A673 (cell line): ENCODE measurements around the gene F2RL3. TPM values are rescaled to one million over a fixed set of nuclear protein-coding genes. Genes with fewer than 3 reads are reported as not detected.

Experiments used
- BruUV-seq: library from RNA; stranded (reverse); fragments of 400-500 nt; replicated peaks from 2 replicates; lab custom pipeline; 2021; lab: Mats Ljungman, UMichigan
- CTCF ChIA-PET: fragments of 300-600 bp; sonication (Branson Sonifier 250); formaldehyde crosslinking; loops from one replicate; lab custom pipeline; 2022; ENCODE audit warnings: antibody characterized with exemption; lab: Charles Lee
- POLR2A ChIA-PET: fragments of 300-600 bp; sonication (Branson Sonifier 250); formaldehyde crosslinking; loops from one replicate; lab custom pipeline; 2022; ENCODE audit warnings: antibody characterized with exemption; ENCODE audit not compliant: low non-redundant PET; lab: Charles Lee
- DNase-seq: peaks from one replicate; pipeline ENCODE4 v3.0.0-alpha.2; 2015; ENCODE audit warnings: low spot score
- H3K27ac ChIP-seq: fragments of 200-600 bp; sonication (generic); 2 replicates; pipeline ENCODE4 v1.5.1; 2016; ENCODE audit warnings: mixed run types, low read depth, mild to moderate bottlenecking, mixed read lengths, antibody characterized with exemption, low read length; ENCODE audit not compliant: poor library complexity, severe bottlenecking
- H3K27me3 ChIP-seq: fragments of 200-600 bp; sonication (generic); replicated peaks from 2 replicates; pipeline ENCODE4 v1.6.1; 2017; ENCODE audit warnings: mixed run types, low read depth, mild to moderate bottlenecking, mixed read lengths, antibody characterized with exemption, low read length; ENCODE audit not compliant: insufficient read depth, poor library complexity
- H3K36me3 ChIP-seq: fragments of 200-600 bp; sonication (generic); 2 replicates; pipeline ENCODE4 v1.6.1; 2016; ENCODE audit warnings: mixed run types, mild to moderate bottlenecking, mixed read lengths, antibody characterized with exemption, low read length; ENCODE audit not compliant: insufficient read depth, poor library complexity, severe bottlenecking
- H3K4me1 ChIP-seq: fragments of 200-600 bp; sonication (generic); 2 replicates; pipeline ENCODE4 v1.6.1; 2017; ENCODE audit warnings: mixed run types, mild to moderate bottlenecking, mixed read lengths, antibody characterized with exemption, low read length; ENCODE audit not compliant: insufficient read depth, poor library complexity, severe bottlenecking
- H3K4me3 ChIP-seq: fragments of 200-600 bp; sonication (generic); 2 replicates; pipeline ENCODE4 v1.5.1; 2016; ENCODE audit warnings: low read depth, mixed run types, mild to moderate bottlenecking, mixed read lengths, low read length; ENCODE audit not compliant: poor library complexity, severe bottlenecking
- H3K9me3 ChIP-seq: fragments of 200-600 bp; sonication (generic); 2 replicates; pipeline ENCODE4 v1.6.1; 2016; ENCODE audit warnings: mixed run types, low read depth, mild to moderate bottlenecking, mixed read lengths, antibody characterized with exemption, low read length; ENCODE audit not compliant: poor library complexity, severe bottlenecking
- EZH2 ChIP-seq: fragments of 200-600 bp; sonication (generic); IDR thresholded peaks from 2 replicates; pipeline ENCODE4 v1.6.1; 2017; ENCODE audit warnings: borderline replicate concordance, low read depth, mild to moderate bottlenecking, mixed read lengths, antibody characterized with exemption, low read length; ENCODE audit not compliant: poor library complexity, severe bottlenecking
- intact Hi-C: fragments of 100-400 bp; cut with micrococcal nuclease; formaldehyde crosslinking; loops from one replicate; pipeline ENCODE4 v1.10.0; 2022; ENCODE audit not compliant: unreplicated experiment
- total RNA-seq: library from RNA; stranded (reverse); gene quantifications from 2 replicates; pipeline ENCODE4 v1.2.3, GENCODE V29; 2021
- TF ChIP-seq, protein P1 (sequence below): fragments of 300-800, 200-600 bp; sonication (generic); conservative IDR thresholded peaks from 2 replicates; pipeline ENCODE4 v1.5.1; 2017; ENCODE audit warnings: low read depth, mild to moderate bottlenecking, antibody characterized with exemption, low read length, moderate library complexity, mixed read lengths

The F2RL3 gene
- total RNA-seq, 1 experiment from 2014 or later: not detected

DNA sequence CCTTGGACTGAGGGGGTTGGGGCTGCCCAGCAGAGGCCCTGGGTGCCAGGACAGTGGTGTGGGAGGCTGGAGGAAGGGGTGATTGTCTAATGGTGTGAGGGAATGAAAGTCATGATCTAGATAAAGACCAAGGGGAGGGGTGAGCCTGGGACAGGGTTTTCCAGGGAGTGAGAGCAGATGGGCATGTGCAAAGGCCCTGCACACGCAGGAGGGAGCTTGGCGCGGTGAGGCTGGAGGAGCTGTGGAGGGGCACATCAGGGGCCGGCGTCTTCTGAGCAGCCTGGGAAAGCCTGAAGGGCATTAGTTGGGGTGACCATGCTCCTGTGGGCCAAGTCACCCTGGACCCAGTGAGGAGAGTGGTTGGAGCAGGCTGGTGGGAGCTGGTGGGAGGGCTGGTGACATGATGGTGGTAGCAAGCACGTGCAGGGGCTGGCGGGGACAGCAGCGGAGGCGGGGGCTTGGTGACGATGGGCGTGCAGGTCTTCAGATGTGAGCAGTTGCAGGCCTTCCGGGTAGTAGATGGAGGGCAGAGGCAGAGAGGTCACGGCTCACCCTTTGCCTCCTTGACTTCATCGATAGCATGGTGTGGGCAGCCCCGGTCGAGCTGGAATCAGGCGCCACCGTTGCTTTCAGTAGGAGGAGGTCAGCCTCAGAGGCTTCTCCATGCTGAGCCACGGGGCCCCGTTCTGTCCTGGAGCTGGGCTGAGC lies 20.2 kb upstream of the F2RL3 start:
- CTCF ChIA-PET: no interaction called here

DNA sequence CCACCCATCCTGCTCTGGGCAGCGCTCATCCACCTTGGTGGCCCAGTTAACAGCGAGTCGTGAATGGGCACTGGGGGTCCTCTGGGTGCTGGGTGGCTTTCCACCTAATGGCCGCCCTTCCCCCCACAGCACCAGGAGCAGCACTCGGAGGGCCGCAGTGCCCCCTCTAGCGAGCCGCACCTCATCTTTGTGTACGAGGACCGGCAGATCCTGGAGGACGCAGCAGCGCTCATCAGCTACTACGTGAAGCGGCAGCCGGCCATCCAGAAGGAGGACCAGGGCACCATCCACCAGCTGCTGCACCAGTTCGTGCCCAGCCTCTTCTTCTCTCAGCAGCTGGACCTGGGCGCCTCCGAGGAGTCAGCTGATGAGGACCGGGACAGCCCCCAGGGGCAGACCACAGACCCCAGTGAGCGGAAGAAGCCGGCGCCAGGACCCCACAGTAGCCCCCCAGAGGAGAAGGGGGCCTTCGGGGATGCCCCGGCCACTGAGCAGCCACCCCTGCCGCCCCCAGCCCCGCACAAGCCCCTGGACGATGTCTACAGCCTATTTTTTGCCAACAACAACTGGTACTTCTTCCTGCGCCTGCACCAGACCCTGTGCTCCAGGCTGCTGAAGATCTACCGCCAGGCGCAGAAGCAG lies 19.3 kb upstream of the F2RL3 start:
- Histone ChIP-seq H3K4me3 (no peak overlapping the region), H3K4me1 (no peaks in the 10 kb centered on the region), H3K27me3 (no peaks in the 10 kb centered on the region), H3K9me3 (no peaks in the 10 kb centered on the region), H3K27ac (no peak overlapping the region), H3K36me3 (peaks cover 48% of the 10 kb centered on the region)
- ChIA-PET CTCF (no interaction called here), POLR2A (no interaction called here)
- intact Hi-C loops: no loop called here
- TF ChIP-seq, protein P1, sequence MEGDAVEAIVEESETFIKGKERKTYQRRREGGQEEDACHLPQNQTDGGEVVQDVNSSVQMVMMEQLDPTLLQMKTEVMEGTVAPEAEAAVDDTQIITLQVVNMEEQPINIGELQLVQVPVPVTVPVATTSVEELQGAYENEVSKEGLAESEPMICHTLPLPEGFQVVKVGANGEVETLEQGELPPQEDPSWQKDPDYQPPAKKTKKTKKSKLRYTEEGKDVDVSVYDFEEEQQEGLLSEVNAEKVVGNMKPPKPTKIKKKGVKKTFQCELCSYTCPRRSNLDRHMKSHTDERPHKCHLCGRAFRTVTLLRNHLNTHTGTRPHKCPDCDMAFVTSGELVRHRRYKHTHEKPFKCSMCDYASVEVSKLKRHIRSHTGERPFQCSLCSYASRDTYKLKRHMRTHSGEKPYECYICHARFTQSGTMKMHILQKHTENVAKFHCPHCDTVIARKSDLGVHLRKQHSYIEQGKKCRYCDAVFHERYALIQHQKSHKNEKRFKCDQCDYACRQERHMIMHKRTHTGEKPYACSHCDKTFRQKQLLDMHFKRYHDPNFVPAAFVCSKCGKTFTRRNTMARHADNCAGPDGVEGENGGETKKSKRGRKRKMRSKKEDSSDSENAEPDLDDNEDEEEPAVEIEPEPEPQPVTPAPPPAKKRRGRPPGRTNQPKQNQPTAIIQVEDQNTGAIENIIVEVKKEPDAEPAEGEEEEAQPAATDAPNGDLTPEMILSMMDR: no peak
- TF ChIP-seq EZH2: no peak
- no TSS peak for BruUV-seq
- DNase-seq: no peak

More for the DNA sequence above, 20.2 kb upstream of the F2RL3 start:
- Histone ChIP-seq H3K4me3 (no peak overlapping the region), H3K4me1 (no peaks in the 10 kb centered on the region), H3K9me3 (no peaks in the 10 kb centered on the region), H3K27me3 (no peaks in the 10 kb centered on the region), H3K27ac (no peak overlapping the region), H3K36me3 (peaks cover 53% of the 10 kb centered on the region)
- DNase-seq: no peak
- intact Hi-C loops: no loop called here
- TF ChIP-seq, protein P1: no peak
- no peak for TF ChIP-seq EZH2
- BruUV-seq: no TSS peak
- POLR2A ChIA-PET: no interaction called here

DNA sequence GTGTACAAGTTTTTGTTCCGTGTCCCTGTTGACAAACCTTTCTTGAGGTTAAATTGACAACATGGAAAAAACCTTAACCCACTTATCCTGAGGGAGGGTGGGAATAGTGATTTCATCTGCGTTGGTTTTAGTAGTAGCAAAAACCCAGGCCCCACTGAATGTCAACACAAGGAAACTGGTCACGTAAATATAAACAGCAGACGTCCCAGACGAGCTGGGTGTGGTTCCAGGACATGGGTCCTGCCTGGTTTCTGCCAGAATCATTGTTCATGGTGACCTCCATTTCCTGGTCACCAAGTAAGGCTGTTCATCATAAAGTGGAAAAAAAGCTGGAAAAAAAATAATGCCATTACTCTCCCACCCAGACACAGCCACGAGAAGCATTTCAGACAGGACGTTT lies 16.9 kb upstream of the F2RL3 start:
- H3K36me3 ChIP-seq: peaks cover 39% of the 10 kb centered on the region
- BruUV-seq: TSS peak; percentile 36
- H3K27me3 ChIP-seq: no peaks in the 10 kb centered on the region
- intact Hi-C loops: no loop called here
- no peak for DNase-seq
- POLR2A ChIA-PET: no interaction called here
- H3K4me3 ChIP-seq: no peak overlapping the region
- H3K27ac ChIP-seq: no peak overlapping the region
- TF ChIP-seq, protein P1: no peak
- TF ChIP-seq EZH2: no peak
- CTCF ChIA-PET: no interaction called here
- no peaks in the 10 kb centered on the region for H3K4me1 ChIP-seq
- no peaks in the 10 kb centered on the region for H3K9me3 ChIP-seq
